Germinal center (tissue), 1 donor: ENCODE measurements around the gene RSBN1L.
A peak's percentile ranks its signal among the peaks of the same experiment; 100 is the strongest.
"Not testable (repeated sequence)": the region's sequence is repeated elsewhere in the genome, so short reads cannot be mapped to it uniquely, and the experiment has no call there.

ENCODE experiments used
- DNase-seq: peaks from one replicate; pipeline ENCODE4 v3.0.0; 2012; ENCODE audit warnings: mixed read lengths, low spot score

Gene RSBN1L

DNA sequence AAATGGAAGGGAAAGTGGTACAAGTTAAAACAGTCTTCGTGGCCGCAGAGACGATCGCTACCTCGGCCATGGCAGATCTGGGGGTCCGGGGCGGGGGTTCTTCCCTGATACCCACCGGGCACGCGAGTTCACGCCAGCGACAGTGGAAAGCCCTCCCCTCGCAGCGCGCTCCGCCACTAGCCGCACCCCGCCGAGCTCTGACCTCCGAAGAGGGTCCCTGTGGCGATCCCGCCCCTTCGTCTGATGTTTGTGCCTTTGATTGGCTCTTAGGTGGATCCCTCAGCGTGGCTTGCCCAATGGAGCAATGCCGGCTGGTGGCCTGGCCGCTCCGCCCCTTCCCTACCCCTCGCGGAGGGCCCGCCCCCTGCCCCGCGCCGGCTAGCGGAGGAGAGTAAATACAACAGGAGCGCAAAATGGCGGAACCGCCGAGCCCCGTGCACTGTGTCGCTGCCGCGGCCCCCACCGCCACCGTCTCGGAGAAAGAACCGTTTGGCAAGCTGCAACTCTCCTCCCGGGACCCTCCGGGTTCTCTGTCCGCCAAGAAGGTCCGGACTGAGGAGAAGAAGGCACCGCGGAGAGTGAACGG is at the start of gene RSBN1L:
Gene RSBN1L, plus strand, starts transcription at position 403 of the 586 bp plus-strand sequence. Its CDS starts 11 bp downstream, at position 414.
- peak; percentile 96 for DNase-seq

DNA sequence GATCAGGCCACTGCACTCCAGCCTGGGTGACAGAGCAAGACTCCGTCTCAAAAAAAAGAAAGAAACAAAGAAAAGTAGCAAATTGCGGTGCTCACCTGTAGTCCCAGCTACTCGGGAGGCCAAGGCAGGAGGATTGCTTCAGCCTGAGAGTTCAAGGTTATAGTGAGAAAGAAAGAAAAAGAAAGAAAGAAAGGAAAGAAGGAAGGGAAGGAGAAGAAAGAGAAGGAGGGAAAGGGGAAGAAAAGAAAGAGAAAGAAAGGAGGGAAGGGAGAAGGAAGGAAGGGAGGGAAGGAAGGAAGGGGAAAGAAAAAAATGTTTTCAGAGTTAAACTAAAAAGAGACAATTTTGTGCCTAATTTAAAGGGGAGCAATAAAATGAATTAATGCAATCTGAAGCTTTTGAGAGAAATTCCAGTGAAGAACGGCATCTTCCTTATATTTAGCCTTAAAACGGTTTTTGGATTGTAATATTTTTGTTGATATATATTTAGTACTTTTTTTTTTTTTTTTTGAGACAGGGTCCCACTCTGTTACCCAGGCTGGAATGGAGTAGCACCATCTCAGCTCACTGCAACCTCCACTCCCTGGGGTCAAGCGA is 47.4 kb upstream of the RSBN1L start:
- no peak for DNase-seq

- no peak for DNase-seq
Observed at GRCh38 chr7:77649716-77650349, 46.4 kb upstream of the RSBN1L start.

DNA sequence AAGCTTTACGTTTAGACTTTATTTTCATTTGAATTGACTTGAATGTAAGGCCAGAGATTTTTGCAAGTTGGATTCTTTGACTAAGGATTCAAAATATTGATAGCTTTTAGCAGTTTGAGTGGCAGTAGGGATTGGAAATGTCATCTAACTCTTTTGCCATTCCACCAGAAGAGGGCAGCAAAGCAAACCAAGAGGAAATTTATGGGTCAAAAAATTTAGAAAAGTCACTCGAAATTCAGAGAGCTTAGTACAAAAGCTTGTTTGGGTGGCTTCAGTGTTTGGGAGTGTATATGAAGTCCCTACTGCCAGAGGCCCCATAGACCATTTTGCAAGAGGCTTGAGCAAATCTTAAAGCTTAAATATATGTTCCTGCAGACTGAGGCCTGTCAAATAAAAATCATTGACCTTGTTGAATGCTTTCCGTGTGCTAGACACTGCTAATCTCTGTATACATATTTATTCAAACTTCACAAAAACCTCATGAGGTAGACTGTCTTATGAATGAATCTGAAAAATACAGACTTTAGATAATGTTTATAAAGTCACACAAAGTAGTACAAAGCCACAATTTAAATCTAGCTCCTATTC is 44.6 kb upstream of the RSBN1L start:
- DNase-seq, result peak; percentile 54

DNA sequence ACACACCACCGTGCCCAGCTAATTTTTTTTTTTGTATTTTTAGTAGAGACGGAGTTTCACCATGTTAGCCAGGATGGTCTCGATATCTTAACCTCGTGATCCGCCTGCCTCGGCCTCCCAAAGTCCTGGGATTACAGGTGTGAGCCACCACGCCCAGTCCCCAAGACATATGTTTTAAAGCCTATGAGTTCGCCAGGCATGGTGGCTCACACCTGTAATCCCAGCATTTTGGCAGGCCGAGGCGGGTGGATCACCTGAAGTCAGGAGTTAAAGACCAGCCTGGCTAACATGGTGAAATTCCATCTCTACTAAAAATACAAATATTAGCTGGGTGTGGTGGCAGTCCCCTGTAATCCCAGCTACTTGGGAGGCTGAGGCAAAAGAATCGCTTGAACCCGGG is 43.4 kb upstream of the RSBN1L start:
- not testable (repeated sequence) for DNase-seq

GRCh38 chr7:77653572-77653971 is 42.7 kb upstream of the RSBN1L start:
- DNase-seq, result no peak

- DNase-seq, result no peak
Observed at GRCh38 chr7:77655356-77655755, 40.9 kb upstream of the RSBN1L start.

DNA sequence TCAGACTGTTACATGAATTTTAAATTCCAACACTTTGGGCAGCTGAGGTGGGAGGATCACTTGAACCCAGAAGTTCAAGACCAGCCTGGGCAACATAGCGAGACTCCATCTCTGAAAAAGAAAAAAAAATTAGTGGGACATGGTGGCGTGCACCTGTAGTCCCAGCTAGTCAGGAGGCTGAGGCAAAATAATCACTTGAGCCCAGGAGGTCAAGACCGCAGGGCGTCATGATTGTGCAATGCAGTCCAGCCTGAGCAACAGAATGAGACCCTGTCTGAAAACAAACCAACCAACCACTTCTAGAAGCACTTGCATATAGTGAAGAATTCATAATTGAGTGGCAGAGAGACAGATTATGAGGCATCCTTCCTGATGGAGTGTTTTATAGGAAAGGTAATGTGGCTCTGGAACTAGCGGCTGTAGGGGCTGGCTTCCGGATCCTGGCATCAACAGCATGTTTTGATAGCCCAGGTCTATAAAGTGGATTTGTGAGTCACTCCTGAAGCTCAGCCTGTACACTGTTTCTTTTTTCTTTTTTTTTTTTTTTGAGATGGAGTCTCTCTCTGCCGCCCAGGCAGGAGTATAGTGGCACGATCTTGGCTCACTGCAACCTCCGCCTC is 40.3 kb upstream of the RSBN1L start:
- no peak for DNase-seq

GRCh38 chr7:77657427-77658224 is 38.6 kb upstream of the RSBN1L start:
- peak; percentile 21 for DNase-seq

- DNase-seq, result no peak
Observed at GRCh38 chr7:77658928-77659327, 37.3 kb upstream of the RSBN1L start.

DNA sequence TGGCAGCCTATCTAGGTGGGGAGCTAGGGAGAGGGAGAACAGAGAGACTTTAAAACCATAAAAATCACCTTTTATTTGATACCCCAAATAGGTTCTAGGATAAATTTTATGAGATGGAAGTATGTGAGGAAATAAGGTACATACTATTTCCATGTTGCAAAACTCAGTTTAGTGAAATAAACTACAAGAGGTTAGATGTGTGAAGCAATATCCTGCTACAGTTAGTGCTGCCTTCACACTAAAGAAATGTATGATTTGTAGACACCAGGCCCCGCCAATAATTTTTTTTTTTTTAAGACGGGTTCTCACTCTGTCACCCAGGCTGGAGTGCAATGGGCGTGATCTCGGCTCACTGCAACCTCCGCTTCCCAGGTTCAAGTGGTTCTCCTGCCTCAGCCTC is 34.4 kb upstream of the RSBN1L start:
- no peak for DNase-seq

DNA sequence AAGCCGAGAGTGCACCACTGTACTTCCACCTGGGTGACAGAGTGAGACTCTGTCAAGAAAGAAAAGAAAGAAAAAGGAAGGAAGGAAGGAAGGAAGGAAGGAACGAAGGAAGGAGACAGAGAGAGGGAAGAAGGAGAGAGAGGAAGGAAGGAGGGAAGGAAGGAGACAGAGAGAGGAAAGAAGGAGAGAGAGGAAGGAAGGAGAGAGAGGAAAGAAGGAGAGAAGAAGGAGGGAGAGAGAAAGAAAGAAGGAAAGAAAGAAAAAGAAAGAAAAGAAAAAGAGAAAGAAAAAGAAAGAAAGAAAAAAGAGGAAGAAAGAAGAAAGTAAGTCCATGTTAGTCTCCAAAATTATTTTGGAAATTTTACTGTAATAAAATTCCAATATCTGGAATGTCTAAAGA is 33.4 kb upstream of the RSBN1L start:
- no peak for DNase-seq

- no peak for DNase-seq
Observed at GRCh38 chr7:77664715-77665114, 31.5 kb upstream of the RSBN1L start.

GRCh38 chr7:77665161-77665560 is 31.1 kb upstream of the RSBN1L start:
- DNase-seq, result no peak

DNA sequence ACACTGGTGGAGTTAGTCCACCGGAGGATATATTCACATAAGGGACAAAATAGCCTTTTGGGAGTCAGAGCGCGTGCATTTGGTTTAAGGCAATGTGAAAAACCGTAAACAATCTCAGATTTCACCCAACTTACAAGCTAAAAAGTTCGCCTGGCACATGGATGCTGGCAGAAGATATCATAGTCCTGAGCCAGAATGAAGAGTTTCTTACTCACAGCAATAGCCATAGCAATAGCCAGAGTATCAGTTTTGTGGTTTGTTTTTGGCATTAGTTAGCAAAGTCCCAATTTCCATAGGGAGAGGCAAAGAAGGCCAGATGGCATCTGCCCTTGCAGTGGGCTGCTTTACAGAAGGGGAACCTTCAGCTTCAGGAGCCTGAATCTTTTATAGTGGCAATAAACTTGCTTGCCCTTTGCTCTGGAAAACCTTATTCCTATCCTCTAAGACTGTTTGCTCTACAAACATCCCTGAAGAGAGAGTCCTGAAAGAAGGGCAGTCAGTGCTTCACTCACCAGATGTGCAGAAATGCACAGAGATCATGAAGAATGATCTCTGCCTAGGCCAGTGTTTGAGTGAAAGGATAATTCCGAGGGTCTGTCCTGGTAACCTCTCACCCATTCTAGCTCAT is 28.7 kb upstream of the RSBN1L start:
- no peak for DNase-seq

- DNase-seq, result no peak
Observed at GRCh38 chr7:77674878-77675277, 21.4 kb upstream of the RSBN1L start.

DNA sequence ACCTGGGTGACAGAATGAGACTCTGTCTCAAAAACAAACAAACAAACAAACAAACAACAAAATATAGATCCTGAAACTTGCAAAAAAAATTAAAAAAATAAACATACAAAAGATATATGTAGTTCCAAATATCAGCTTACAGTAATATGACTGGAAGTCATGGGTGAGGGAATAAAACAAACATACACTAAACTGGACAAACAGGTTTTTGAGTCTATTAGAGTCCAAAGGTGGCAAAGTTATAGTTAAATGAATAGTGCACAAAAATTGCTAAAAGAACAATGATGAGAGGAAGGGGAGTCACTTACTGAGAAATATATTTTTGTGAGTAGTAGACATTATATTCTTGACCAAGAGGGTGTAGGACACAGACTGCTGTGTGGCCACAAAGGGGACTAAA is 16.7 kb upstream of the RSBN1L start:
- DNase-seq, result no peak

DNA sequence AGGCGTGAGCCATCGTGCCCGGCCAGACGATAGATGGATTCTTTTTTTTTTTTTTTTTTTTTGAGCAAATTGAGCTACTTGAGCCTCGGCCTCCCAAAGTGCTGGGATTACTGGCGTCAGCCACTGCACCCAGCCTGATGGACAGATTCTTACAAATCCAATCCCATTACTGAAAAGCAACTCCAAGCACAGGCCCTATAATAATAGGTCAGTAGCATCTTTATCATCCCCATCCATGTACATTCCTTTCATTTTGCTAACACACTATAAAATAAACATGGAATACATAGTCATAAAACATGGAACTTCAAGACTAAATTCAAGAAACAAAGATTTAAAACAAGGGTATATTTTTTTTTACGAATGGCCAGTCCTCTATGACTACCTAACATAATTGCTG is 16.0 kb upstream of the RSBN1L start:
- DNase-seq, result no peak

- no peak for DNase-seq
Observed at GRCh38 chr7:77684030-77684429, 12.2 kb upstream of the RSBN1L start.

DNA sequence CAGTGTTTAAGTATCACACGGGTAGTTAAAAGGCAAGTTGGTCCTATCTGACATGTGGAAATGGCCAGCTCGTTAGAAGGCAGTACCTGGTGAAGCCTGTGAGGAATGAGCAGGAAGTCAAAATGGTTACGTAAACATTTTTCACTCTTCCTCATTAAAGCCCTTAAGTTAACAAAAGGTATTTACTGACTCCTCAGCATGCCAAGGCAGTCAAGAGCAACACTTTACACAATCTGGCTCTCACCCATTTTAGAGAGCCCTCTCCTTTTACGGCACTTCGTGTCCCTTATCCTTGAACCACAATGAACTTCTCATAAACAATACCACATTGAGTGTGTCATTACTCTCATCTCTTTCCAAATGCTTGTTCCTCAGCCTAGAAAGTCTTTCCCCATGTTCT is 11.0 kb upstream of the RSBN1L start:
- no peak for DNase-seq

DNA sequence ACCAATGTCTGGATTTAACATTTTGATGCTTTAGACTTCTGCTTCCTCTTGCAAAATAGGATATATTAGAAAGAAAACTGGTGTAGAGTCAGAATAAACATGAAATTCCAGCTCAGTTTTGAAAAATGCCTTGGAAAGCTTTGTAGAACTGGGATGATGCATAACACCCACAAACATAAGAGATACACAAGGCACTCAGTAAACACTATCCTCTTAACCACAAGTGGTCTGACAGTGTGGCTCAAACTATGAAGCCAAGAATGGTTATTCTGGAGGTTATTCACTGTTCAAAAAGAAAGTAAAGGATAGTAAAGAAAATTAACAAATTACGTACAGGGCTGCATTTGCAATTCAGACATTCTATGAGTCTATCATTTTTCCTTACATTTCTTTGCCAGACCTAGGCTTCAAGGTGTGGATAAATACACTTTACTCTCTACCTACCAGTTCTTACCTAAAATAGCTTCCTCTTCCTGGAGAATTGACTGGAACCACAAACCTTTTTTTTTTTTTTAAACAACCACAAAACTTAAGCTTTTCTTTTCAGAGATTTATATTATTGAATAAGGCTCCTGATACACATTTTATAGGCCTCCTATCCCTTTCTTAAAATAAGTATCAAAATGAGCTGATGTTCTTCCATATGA is 9.0 kb upstream of the RSBN1L start:
- DNase-seq, result no peak
